Measurements from ENCODE around the gene ASMT. TPM values are rescaled to one million over a fixed set of nuclear protein-coding genes. Genes with fewer than 3 reads are reported as not detected.

ASMT gene
- total and polyA plus RNA-seq, 10 of the 15 experiments (the other 5 are each of a cell fraction or from before 2014, with no cell fraction given) = 0.18 to 0.29 TPM; not detected in 8

DNA sequence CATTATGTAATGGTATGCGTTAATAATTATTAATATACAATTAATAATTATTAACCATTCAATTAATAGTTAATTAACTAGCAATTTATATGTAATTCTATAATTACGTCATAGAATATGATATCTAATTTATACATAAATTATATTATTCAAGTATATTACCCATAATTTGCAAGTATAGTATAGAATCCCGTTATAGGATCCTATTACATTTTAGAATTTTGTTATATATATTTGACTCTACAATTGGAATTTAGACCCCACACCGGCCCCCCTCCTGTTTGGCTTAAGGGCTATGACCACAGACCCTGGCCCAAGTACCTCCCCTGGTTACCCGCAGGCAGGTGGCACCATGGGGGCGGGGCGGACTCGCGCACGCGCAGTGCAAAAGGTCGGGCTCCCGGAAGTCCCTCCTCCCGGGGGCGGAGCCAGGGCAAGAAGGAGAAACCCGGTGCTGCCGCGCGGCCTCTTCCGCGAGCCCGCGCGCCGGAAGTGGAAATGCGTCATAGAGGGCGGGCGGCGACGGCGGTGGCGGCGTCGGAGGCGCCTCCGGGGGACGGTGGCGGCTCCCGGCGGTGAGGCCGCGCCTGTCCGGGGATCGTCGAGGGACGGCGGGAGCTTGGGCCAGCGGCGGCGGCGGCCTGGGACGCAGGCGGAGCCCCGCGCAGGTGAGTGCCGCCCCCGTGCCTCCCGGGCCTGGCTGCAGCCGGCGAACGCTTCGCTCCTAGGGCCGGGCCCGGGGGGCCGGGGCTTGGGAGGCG lies 23.6 kb upstream of the ASMT start, which contains the start of gene AKAP17A (continued):
- no peak for TF ChIP-seq PAX8 (IDR thresholded peaks at IDR 0.05)
- peak; percentile 62; the same call in 1 of the 3 replicates for TF ChIP-seq POU2F2 (IDR thresholded peaks at IDR 0.05; ENCODE audit: borderline replicate concordance, low read depth, low read length)
- TF ChIP-seq ZZZ3 (IDR thresholded peaks at IDR 0.05; ENCODE audit: control insufficient read depth, insufficient read length, low read depth) = no peak

DNA sequence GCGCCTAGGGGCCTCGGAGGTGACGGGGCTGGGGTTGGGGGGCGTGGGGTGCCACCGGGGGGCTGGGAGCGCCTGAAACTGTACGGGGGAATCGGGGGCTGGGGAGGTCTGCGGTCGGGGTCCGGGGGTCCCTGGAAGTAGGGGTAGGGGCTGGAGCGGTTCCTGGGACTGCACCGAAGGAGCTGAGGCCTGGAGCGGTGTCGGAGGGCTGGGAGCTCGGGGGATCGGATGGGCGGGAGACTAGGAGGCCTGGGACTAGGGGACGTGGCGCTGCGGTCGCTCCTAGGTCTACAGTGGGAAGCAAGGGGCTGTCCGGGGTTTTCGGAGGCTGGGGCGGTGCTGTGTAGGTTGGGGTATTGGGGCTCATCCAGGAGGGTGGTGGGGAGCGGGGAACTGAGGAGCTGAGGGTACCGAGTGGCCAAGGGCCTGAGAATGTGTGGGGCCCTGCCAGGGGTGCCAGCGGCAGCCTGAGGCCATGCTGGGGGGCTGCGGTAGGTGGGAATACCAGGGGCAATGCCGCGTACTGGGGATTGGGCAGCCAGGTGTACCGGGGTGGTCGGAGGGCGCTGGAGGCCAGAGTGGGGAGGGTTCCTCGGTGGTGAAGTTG lies 22.9 kb upstream of the ASMT start:
- H3K9ac ChIP-seq (ENCODE audit: control insufficient read depth, insufficient read depth, low read length) = peak overlapping the region; percentile 92
- H3K4me1 ChIP-seq (ENCODE audit: control insufficient read depth, insufficient read depth, low read length) = peaks cover 27% of the 10 kb centered on the region
- H3K27ac ChIP-seq (ENCODE audit: control insufficient read depth, insufficient read depth) = peak overlapping the region; percentile 85
- POLR2A ChIA-PET = no interaction called here
- DNase-seq (ENCODE audit: low read depth, low spot score) (no peak), FAIRE-seq (no peak), ATAC-seq (peak; percentile 19)
- H3K27me3 ChIP-seq (replicated peaks in 1 of 2; ENCODE audit: control insufficient read depth in 2 of 2, insufficient read depth in 2 of 2, low read length in 1 of 2) = no peaks in the 10 kb centered on the region
- H3K36me3 ChIP-seq (ENCODE audit: control insufficient read depth in 2 of 2, insufficient read depth in 2 of 2, low read length in 1 of 2) = peaks cover 13 to 28% of the 10 kb centered on the region in 2 experiments
- in situ Hi-C loops (cut with MboI) = no loop called here
- RAD21 ChIA-PET (ENCODE audit: unreplicated experiment) = no interaction called here
- intact Hi-C loops (cut with micrococcal nuclease; ENCODE audit: unreplicated experiment) = loop anchor here (2.0 to 10.0 kb wide), 2 partner anchors 57 to 257 kb away; partner anchors contain the start of gene IL3RA
- H3K4me2 ChIP-seq (ENCODE audit: control insufficient read depth, insufficient read depth) = peak overlapping the region; percentile 94
- H3K79me2 ChIP-seq (ENCODE audit: control insufficient read depth, insufficient read depth, low read length) = peaks cover 46% of the 10 kb centered on the region
- SMC1A ChIA-PET (ENCODE audit: uncharacterized antibody, unreplicated experiment) = no interaction called here
- 0% methylated on average over 24 of the region's 35 CpGs for whole genome bisulfite sequencing (ENCODE audit: insufficient coverage, insufficient replicate concordance, low lambda C conversion rate, missing lambda C conversion rate)
- H3K4me3 ChIP-seq = peak overlapping the region; percentile 98
- peaks cover 6% of the 10 kb centered on the region for H4K20me1 ChIP-seq (ENCODE audit: control insufficient read depth, insufficient read depth)
- TSS peak; percentile 82 for BruUV-seq (replicated peaks)
- no peak overlapping the region for H2AFZ ChIP-seq (ENCODE audit: control insufficient read depth, low read depth, low read length)
- CTCF ChIA-PET = no interaction called here
- no peaks in the 10 kb centered on the region; the same call in 2 of the 3 replicates for H3K9me3 ChIP-seq (replicated peaks; ENCODE audit: control insufficient read depth, insufficient read depth, low read length)
- TF ChIP-seq, protein P1, sequence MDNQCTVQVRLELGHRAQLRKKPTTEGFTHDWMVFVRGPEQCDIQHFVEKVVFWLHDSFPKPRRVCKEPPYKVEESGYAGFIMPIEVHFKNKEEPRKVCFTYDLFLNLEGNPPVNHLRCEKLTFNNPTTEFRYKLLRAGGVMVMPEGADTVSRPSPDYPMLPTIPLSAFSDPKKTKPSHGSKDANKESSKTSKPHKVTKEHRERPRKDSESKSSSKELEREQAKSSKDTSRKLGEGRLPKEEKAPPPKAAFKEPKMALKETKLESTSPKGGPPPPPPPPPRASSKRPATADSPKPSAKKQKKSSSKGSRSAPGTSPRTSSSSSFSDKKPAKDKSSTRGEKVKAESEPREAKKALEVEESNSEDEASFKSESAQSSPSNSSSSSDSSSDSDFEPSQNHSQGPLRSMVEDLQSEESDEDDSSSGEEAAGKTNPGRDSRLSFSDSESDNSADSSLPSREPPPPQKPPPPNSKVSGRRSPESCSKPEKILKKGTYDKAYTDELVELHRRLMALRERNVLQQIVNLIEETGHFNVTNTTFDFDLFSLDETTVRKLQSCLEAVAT (IDR thresholded peaks at IDR 0.05) = no peak
- TF ChIP-seq SP1 (IDR thresholded peaks at IDR 0.05; ENCODE audit: low read depth, low read length) (peak; percentile 8), POLR2AphosphoS2 (IDR thresholded peaks at IDR 0.05; ENCODE audit: low read depth, low read length) (no peak), ZNF622 (IDR thresholded peaks at IDR 0.05) (no peak), DPF2 (IDR thresholded peaks at IDR 0.05) (no peak), ZNF24 (IDR thresholded peaks at IDR 0.05) (no peak), ETV6 (conservative IDR thresholded peaks at IDR 0.05 in 1 of 2, IDR thresholded peaks at IDR 0.05 in 1 of 2; ENCODE audit: borderline replicate concordance in 1 of 2, low read depth in 1 of 2) (no peak), NR2F1 (conservative IDR thresholded peaks at IDR 0.05) (no peak)
- TF ChIP-seq, protein P2, sequence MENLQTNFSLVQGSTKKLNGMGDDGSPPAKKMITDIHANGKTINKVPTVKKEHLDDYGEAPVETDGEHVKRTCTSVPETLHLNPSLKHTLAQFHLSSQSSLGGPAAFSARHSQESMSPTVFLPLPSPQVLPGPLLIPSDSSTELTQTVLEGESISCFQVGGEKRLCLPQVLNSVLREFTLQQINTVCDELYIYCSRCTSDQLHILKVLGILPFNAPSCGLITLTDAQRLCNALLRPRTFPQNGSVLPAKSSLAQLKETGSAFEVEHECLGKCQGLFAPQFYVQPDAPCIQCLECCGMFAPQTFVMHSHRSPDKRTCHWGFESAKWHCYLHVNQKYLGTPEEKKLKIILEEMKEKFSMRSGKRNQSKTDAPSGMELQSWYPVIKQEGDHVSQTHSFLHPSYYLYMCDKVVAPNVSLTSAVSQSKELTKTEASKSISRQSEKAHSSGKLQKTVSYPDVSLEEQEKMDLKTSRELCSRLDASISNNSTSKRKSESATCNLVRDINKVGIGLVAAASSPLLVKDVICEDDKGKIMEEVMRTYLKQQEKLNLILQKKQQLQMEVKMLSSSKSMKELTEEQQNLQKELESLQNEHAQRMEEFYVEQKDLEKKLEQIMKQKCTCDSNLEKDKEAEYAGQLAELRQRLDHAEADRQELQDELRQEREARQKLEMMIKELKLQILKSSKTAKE (IDR thresholded peaks at IDR 0.05; ENCODE audit: low read depth, poor library complexity, severe bottlenecking) = no peak
- TF ChIP-seq, protein P3, sequence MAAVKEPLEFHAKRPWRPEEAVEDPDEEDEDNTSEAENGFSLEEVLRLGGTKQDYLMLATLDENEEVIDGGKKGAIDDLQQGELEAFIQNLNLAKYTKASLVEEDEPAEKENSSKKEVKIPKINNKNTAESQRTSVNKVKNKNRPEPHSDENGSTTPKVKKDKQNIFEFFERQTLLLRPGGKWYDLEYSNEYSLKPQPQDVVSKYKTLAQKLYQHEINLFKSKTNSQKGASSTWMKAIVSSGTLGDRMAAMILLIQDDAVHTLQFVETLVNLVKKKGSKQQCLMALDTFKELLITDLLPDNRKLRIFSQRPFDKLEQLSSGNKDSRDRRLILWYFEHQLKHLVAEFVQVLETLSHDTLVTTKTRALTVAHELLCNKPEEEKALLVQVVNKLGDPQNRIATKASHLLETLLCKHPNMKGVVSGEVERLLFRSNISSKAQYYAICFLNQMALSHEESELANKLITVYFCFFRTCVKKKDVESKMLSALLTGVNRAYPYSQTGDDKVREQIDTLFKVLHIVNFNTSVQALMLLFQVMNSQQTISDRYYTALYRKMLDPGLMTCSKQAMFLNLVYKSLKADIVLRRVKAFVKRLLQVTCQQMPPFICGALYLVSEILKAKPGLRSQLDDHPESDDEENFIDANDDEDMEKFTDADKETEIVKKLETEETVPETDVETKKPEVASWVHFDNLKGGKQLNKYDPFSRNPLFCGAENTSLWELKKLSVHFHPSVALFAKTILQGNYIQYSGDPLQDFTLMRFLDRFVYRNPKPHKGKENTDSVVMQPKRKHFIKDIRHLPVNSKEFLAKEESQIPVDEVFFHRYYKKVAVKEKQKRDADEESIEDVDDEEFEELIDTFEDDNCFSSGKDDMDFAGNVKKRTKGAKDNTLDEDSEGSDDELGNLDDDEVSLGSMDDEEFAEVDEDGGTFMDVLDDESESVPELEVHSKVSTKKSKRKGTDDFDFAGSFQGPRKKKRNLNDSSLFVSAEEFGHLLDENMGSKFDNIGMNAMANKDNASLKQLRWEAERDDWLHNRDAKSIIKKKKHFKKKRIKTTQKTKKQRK (IDR thresholded peaks at IDR 0.05; ENCODE audit: low read depth, low read length) = no peak
